Mesothelial cell of epicardium (in vitro differentiated cells): ENCODE results near the gene TNP2. TPM values are rescaled to one million over a fixed set of nuclear protein-coding genes. Genes with fewer than 3 reads are reported as not detected.
"Not testable (repeated sequence)": the region's sequence is repeated elsewhere in the genome, so short reads cannot be mapped to it uniquely, and the experiment has no call there.

ENCODE experiments used
- DNase-seq, 2 experiments: peaks; one replicate each; pipeline ENCODE4 v3.0.0; 2021; ENCODE audit warnings: low spot score in 2 of 2; ENCODE audit not compliant: unreplicated experiment in 2 of 2
- H3K27ac Mint-ChIP-seq: 2 replicates; pipeline ENCODE4 v1.8.0; 2021; ENCODE audit warnings: mixed read lengths
- H3K27me3 Mint-ChIP-seq: 2 replicates; pipeline ENCODE4 v1.8.0; 2021; ENCODE audit warnings: low read depth, mixed read lengths
- H3K36me3 Mint-ChIP-seq: 2 replicates; pipeline ENCODE4 v1.8.0; 2021; ENCODE audit warnings: mixed read lengths
- H3K4me1 Mint-ChIP-seq: 2 replicates; pipeline ENCODE4 v1.8.0; 2021; ENCODE audit warnings: mixed read lengths
- H3K4me3 Mint-ChIP-seq: 2 replicates; pipeline ENCODE4 v1.8.0; 2021; ENCODE audit warnings: mild to moderate bottlenecking, moderate library complexity, mixed read lengths
- H3K9me3 Mint-ChIP-seq: 2 replicates; pipeline ENCODE4 v1.8.0; 2021; ENCODE audit warnings: mixed read lengths
- total RNA-seq: library from RNA; stranded (reverse); gene quantifications from 3 replicates; pipeline ENCODE4 v1.2.1, GENCODE V29; 2021
- TF ChIP-seq, protein P1 (sequence below): fragments of 200-600 bp; sonication (generic); IDR thresholded peaks from one replicate; pipeline ENCODE4 v1.5.0; 2021; ENCODE audit warnings: antibody characterized with exemption; ENCODE audit not compliant: unreplicated experiment

TNP2 gene
- total RNA-seq, 1 donor from 2014 or later: not detected

DNA sequence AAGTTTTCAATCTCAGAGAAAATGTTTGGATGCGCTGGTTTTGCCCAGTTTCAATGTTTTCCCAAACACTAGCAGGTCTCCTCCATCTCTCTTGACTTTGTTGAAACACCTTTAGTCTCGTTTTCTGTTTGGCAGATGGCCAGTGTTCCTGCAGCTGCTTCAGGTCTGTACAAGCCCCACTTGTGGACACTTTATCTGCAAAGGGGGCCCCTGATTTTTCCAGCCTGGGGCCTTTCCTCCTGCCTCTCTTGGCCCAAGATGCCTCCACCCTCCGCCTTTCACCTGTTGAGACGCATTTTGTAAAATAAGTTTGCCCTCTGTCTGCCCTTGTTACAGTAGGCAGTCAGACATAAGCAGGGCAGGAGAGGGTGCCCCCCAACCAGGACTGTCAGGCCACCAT is 33.9 kb upstream of the TNP2 start:
- Mint-ChIP-seq H3K4me3 (peak overlapping the region; percentile 11), H3K9me3 (no peaks in the 10 kb centered on the region), H3K4me1 (peaks cover 27% of the 10 kb centered on the region), H3K27ac (peak overlapping the region; percentile 93), H3K27me3 (no peaks in the 10 kb centered on the region), H3K36me3 (no peaks in the 10 kb centered on the region)
- no peak for DNase-seq
- TF ChIP-seq, protein P1, sequence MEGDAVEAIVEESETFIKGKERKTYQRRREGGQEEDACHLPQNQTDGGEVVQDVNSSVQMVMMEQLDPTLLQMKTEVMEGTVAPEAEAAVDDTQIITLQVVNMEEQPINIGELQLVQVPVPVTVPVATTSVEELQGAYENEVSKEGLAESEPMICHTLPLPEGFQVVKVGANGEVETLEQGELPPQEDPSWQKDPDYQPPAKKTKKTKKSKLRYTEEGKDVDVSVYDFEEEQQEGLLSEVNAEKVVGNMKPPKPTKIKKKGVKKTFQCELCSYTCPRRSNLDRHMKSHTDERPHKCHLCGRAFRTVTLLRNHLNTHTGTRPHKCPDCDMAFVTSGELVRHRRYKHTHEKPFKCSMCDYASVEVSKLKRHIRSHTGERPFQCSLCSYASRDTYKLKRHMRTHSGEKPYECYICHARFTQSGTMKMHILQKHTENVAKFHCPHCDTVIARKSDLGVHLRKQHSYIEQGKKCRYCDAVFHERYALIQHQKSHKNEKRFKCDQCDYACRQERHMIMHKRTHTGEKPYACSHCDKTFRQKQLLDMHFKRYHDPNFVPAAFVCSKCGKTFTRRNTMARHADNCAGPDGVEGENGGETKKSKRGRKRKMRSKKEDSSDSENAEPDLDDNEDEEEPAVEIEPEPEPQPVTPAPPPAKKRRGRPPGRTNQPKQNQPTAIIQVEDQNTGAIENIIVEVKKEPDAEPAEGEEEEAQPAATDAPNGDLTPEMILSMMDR: no peak

DNA sequence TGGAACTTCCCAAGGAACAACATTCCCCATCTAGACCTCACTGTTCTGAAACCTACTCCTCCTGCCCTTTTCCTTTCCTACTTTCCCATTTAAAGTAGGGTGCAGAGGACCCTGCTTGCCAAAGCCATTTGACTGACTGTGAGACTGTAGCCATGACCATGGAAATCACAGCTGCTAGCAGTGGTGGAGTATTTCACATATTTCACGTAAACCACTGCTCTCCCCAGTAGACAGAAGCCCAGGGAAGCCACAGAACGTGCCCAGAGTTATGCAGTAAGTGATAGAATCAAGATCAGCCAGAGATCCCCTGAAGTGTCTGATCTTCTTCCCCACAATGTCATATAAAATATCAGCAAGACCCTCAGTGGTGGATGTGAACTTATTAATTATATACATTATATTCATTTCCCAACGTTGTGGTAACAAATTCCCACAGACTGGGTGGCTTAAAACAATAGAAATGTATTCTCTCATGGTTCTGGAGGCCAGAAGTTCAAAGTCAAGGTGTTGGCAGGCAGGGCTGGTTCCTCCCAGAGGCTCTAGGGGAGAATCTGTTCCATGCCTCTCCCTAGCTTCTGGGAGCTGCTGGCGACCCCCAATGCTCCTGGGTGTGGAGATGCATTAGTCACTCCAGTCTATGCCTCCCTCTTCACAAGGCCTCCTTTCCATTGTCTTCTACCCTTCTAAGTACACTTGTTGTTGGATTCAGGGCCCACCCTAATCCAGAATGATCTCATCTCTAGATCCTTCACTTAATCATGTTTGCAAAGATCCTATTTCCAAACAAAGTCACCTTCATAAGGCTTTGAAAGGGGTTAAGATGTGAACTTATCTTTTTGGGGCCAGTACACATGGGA is 32.7 kb upstream of the TNP2 start:
- no peak for DNase-seq
- H3K4me1 Mint-ChIP-seq: peaks cover 37% of the 10 kb centered on the region
- H3K4me3 Mint-ChIP-seq: no peak overlapping the region
- peak overlapping the region; percentile 68 for H3K27ac Mint-ChIP-seq
- H3K36me3 Mint-ChIP-seq: no peaks in the 10 kb centered on the region
- H3K27me3 Mint-ChIP-seq: no peaks in the 10 kb centered on the region
- TF ChIP-seq, protein P1: no peak
- no peaks in the 10 kb centered on the region for H3K9me3 Mint-ChIP-seq

DNA sequence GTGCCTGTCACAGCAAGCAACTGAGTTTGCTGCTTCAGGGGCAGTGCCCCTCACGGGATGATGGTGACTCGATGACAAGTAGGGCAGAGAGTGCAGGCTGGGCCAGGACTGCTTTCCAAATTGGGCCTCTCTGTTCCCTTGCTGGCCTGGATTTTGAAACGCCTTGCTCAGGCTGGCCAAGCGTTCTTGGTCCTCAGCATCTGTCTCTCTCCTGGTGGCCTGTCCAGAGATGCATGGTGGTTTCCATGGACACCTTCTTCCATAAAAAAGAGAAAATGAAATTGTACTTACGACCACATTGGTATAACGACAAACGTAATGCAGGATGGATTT is 31.4 kb upstream of the TNP2 start:
- TF ChIP-seq, protein P1: no peak
- Mint-ChIP-seq H3K27ac (no peak overlapping the region), H3K4me1 (peaks cover 44% of the 10 kb centered on the region), H3K27me3 (no peaks in the 10 kb centered on the region), H3K9me3 (no peaks in the 10 kb centered on the region), H3K4me3 (no peak overlapping the region), H3K36me3 (no peaks in the 10 kb centered on the region)
- DNase-seq: no peak

DNA sequence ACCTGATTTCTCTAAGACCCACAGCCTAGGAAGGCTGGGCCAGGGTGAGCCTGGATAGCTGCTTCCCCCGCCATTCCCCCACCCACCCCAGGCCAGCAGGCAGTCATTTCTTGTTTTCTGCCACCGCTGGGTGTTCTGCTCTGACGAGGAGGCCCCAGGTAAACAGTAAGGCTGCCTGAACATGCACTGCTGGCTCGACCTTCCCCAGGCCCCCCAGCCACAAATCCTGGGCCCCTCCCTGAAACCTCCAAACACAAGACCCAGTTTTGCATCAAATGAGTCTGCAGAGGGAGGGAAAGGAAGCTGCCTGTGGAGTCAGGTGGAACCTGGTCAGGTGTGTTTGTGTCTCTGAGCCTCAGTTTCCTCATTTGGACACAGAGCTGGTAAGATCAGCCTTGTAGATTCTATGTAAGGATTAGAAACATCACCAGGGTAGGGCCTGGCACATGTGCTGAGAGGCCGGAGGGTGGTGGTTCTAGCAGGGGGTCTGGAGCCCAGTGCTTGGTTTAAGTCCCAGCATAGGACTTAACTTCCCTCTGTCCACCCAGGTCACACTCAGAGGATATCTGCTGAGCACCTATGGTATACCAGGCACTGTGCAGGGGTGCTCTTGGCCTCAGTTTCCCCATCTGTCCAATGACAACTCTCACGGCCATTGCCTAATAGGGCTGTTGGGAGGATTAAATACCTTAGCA is 30.9 kb upstream of the TNP2 start:
- Mint-ChIP-seq H3K27me3 (no peaks in the 10 kb centered on the region), H3K4me3 (no peak overlapping the region), H3K9me3 (no peaks in the 10 kb centered on the region), H3K36me3 (no peaks in the 10 kb centered on the region), H3K4me1 (peaks cover 44% of the 10 kb centered on the region), H3K27ac (no peak overlapping the region)
- DNase-seq: no peak
- TF ChIP-seq, protein P1: no peak

DNA sequence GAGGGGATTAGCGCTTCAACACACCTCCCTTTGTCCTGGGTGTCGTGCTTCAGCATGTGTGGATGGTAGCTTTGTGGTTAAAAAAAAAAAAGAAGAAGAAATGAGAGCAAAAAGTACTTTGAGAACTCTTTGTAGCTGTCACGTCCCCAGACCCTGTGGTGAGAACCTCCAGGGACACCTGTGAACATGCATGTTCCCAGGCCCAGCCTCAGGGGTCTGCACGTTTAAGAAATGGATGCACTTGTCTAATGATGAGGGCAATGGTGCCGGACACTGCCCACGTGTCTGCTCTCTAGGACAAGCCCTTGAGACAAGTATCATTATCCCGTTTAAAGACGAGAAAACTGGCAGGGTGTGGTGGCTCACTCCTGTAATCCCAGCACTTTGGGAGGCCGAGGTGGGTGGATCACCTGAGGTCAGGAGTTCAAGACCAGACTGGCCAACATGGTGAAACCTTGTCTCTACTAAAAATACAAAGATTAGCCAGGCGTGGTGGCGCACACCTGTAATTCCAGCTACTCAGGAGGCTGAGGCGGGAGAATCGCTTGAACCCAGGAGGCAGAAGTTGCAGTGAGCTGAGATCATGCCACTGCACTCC is 29.9 kb upstream of the TNP2 start:
- H3K4me3 Mint-ChIP-seq, H3K36me3 Mint-ChIP-seq, H3K27me3 Mint-ChIP-seq: not testable (repeated sequence)

More for the DNA sequence above, 29.9 kb upstream of the TNP2 start:
- H3K9me3 Mint-ChIP-seq, DNase-seq: not testable (repeated sequence)
- peak overlapping the region; percentile 47 for H3K27ac Mint-ChIP-seq
- H3K4me1 Mint-ChIP-seq: peaks cover 41% of the 10 kb centered on the region
